NCI-H2227 (cell line): ENCODE results near the gene ICAM1.
"Not testable (repeated sequence)": the region's sequence is repeated elsewhere in the genome, so short reads cannot be mapped to it uniquely, and the experiment has no call there.

Experiments
- DNase-seq: peaks from one replicate; lab custom pipeline; 2025; ENCODE audit not compliant: unreplicated experiment; lab: John Stamatoyannopoulos, UW

ICAM1 gene, protein sequence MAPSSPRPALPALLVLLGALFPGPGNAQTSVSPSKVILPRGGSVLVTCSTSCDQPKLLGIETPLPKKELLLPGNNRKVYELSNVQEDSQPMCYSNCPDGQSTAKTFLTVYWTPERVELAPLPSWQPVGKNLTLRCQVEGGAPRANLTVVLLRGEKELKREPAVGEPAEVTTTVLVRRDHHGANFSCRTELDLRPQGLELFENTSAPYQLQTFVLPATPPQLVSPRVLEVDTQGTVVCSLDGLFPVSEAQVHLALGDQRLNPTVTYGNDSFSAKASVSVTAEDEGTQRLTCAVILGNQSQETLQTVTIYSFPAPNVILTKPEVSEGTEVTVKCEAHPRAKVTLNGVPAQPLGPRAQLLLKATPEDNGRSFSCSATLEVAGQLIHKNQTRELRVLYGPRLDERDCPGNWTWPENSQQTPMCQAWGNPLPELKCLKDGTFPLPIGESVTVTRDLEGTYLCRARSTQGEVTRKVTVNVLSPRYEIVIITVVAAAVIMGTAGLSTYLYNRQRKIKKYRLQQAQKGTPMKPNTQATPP

DNA sequence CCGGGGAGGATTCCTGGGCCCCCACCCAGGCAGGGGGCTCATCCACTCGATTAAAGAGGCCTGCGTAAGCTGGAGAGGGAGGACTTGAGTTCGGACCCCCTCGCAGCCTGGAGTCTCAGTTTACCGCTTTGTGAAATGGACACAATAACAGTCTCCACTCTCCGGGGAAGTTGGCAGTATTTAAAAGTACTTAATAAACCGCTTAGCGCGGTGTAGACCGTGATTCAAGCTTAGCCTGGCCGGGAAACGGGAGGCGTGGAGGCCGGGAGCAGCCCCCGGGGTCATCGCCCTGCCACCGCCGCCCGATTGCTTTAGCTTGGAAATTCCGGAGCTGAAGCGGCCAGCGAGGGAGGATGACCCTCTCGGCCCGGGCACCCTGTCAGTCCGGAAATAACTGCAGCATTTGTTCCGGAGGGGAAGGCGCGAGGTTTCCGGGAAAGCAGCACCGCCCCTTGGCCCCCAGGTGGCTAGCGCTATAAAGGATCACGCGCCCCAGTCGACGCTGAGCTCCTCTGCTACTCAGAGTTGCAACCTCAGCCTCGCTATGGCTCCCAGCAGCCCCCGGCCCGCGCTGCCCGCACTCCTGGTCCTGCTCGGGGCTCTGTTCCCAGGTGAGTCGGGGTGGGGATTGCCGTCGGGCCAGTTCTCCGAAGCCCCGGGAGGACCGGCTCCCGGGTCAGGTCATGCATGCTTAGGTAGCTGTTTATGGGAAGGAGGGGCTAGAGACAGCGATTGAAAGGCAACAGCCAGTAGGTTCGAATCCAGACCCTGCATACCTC lies at the start of gene ICAM1:
ICAM1 (plus strand) TSS at position 505 of the 779 bp plus-strand sequence; CDS start at position 545, 40 bp downstream.
- peak; percentile 6 for DNase-seq

DNA sequence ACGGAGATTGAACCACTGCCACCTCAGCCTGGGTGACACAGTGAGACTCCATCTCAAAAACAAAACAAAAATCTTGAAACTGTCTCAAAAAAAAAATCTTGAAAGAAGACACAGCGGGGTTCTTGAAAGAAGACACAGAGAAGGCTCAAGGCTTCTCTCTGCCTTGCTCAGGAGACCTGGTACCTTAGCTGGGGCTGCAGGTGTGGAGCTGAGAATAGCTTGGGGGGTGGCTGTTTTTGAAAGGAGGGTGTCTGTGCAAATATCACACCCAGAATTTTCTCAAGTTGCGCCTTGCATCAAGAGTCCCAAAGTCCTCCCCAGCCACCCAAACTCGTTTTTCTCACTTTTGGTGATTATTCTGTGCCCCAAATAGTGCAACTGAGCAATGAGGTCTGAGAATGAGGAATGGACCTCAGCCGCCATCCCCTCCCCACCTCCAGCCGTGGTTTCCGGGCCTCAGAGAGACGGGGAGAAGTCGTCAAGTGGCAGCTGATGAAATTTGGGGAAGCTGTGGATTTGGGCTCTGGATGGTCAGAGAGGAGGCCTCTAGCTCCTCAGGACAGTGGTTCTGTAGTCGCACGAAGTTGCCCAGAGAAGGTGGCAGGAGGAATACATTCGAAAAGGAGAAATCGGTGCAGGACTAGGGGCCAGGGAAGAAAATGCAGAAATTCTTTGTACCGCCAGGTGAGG lies 48.6 kb upstream of the ICAM1 start:
- no peak for DNase-seq

DNA sequence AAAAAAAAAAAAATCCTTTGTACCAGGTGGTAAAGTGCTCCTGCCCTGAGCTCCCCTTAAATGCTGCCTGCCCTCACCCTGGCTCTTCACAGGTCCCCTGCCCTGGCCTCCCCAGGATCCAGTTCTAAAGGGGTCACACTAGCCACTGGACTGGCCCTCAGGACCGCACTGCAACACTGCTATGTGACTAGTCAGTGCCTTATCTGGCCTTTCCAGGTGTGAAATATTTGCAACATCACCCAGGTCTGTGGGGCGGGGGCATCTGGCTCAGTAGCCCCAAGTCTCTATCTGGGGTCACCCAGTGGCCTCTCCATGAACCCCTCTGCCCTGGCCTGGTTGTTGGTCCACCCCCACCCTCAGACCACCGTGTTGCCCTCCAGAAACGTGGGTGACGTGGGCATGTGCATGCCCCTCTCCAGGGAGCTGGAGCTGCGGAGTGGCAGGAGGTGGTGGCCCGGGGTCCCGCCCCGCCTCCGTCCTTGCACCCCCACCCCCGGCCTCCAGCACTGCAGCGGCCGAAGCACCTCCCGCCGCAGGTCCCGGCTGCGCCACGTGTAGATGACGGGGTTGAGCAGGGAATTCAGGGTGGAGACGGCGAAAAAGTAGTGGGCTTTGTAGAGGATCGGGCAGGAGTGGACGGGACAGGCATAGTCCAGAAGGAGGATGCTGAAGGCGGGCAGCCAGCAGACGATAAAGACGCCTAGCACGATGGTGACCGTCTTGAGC lies 47.3 kb upstream of the ICAM1 start:
- no peak for DNase-seq

DNA sequence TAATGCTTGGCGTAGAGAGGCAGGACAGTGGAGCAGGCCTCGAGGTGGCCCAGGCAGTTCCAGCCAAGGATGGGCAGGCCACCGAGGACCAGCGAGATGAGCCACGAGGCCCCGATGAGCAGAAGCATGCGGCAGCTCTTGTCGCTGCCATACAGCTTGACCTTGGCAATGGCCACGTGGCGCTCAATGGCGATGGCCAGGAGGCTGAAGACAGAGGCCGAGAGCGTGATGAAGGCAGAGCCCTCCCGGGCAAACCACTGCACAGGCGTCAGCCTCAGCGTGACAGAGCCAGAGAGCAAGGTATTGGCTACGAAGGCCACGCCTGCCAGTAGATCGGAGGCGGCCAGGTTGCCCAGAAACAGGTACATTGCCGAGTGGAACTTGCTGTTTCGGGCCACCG lies 46.6 kb upstream of the ICAM1 start:
- DNase-seq = no peak

DNA sequence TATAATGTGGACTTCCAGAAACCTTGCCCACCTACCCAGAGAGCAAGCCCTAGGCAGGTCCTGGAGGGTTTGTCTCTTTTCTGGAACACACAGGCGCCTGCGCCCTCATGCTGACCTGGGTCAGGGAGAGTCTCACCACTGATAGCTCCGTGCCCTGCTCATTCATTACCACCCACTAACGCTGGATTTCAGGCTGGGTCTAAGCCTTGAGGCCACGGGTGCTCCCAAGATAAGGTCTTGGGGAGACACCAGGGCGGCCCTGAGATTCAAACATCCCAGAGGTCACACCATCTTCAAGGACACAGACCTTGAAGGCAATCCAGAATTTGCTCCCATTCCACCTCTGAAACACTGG lies 44.9 kb upstream of the ICAM1 start:
- DNase-seq = no peak

DNA sequence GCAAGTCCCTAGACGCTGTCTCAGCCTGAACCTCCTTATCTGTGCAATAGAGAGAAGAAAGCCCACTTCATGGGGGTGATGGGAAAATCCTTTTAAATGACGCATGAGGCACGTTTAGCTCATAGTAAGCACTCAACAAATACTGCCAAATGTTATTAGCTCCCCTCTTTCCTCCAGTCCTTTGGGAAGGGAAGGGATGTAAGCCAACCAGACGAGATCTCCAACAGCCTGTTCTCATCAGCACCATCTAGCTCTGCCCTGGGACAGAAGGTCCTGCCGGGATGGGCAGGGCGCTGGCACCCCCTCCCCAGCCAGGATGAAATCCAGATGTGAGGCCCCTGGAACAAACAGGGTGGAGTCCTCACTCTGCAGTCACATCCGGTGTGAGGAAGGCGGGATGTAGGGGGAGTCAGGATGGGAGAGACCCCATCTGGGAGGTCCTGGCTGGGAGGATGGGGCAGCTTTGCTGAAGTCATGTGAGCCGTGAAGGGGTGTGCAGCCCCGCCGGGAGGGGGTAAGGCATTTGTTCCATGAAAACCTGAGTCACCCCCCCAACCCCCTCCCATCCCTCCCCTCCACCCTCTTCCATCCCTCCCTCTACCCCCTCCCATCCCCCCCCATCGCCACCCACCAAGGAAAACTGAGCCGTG lies 44.4 kb upstream of the ICAM1 start:
- DNase-seq = no peak

DNA sequence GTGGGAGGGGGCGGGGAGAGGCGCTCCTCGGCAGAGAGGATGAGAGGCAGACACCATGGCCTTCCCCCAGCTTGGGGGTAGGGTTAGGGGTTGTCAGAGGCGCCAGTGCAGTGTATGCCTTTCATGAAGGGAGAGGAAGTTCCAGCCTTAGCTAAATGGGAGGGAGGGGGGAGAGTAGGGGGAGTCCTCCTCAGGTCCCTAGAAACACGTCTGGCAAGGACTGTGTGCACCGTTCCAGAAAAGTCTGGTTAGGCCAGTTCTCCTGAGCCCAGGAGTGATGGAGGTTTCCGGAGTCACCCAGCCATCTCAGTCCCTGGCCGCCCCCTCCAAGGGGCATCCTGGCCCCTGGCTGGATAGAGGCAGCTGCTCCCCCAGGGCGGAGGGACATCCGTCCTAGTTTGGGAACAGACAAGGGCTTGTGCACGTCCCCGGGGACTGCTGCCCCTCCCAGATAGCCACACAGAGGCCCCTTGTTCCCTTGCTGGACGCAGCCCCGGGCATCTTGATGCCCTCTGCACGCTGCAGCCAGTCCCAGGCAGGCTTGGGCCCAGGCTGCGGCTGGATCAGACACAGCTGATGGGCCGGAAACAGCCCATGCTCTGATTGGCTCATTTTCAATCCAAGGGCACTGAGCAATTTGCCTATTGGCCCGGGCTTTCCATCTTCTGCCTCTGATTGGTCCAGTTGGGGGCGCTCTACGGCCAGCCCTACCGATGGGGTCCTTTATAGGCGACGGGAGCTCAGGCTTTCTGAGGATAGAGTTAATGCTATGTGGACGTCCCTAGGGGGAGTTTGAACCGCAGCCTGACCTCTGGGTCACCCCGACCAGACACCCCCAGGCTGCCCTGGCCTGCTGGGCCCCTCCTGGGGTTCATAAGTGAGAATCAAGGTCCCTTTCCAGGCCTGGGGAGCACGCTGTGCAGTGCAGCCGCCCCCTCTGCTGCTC lies 43.6 kb upstream of the ICAM1 start:
- no peak for DNase-seq

DNA sequence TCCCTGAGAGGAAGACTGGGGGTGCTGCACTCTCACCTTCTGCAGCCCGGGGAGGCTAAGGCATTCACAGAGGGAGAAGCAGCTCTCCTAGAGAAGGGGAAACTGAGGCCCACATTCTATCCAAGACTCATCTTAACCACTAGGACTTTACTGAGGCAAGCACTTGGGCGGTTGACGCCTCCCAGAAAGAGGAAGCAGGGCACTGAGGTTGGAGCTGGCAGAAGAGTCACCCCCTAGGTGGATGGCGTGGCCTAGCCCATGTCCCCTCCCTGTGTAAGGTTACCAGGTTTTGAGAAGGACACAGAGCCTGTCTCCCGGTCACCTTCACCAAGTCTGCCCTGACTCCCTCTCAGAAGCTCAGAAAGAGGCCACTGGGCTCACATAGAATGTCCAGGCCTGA lies 42.5 kb upstream of the ICAM1 start:
- DNase-seq = no peak

DNA sequence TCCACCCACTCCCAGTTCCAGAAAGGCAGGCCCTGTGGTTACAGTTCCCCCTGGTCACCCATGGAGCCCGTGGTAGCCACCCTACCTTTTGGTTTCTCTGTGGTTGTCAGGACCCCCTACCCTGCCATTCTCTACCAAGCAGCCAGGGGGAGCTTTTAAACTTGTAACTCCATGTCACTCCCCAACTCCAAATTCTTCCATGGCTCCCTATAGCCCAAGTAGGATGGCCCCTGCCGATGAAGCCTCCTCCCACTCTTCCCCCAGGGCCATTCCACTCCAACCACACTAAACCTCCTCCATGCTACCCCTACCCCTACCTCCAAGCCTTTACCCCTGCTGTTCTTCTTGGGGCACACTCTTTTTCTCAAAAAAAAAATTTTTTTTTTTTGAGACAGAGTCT lies 42.0 kb upstream of the ICAM1 start:
- DNase-seq = no peak

DNA sequence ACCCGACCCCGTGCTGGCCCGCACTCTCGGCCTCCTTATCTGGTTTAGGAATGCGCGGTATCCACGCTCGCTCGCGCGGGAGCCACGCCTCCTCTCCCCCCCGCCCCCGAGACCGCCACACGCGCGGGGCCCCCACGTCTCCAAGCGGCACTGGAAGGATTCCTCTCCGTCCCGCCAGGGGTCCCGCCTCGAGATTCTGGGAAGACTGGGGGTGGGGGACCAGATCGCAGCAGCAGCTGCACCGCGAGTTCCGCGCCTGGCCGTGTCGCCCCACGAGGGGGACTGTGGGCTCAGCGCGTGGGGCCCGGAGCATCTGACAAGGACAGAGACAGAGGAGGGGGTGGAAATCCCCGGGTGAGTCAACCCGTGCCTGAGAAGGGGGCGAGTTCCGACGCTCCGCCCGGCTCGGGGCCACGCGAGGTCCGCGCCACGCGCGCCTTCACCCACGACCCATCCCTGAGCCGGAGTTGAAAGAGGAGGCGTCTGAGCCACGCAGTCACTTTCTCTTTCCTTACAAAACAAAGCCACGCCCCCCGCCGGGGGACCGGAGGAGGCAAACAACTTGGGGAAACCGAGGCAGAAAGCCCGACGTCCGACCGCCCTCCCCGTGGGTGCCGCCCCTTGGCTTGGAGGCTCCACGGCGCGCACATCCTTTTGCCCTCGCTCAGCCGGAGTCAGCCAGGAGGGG lies 40.6 kb upstream of the ICAM1 start:
- no peak for DNase-seq

DNA sequence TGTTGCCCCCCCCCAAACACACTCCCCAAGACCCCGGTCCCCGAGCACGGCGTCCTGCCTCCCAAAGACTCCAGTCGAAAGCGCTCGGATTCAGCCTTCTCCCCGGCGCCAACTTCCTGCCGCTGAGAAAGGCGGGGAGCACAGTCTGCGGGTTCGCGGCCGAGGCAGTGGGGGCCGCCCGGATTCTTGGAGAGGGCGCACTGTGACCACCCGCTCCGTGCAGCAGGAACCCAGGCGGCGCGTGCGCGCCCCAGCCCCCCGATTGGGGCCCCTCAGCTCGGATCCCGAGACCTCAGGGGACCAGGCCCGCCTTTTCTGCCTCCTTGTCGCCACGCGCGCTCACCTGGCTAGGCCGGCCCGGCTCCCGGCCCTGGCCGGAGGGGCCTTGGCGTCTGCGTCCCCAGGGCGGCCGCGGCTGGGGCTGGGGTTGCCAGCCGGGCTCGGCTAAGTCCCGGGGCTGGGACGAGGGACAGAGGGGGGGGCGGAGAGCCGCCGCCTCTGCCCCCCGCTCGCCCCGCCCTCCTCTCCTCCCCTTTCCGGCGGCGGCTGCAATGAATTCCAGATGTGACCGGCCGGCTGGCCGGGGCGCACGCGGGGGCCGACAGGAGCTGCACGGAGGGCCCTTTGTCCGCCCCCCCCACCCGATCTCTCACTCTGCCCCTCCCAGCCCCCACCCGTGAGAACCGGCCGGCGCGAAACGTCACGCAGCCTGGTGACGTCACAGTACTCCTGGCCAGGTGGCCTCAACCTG lies 39.9 kb upstream of the ICAM1 start, which contains the start of gene S1PR2:
S1PR2 (minus strand) TSS at position 471 of the 751 bp plus-strand sequence. CDS start 6,426 bp downstream, outside the sequence.
- peak; percentile 73 for DNase-seq

DNA sequence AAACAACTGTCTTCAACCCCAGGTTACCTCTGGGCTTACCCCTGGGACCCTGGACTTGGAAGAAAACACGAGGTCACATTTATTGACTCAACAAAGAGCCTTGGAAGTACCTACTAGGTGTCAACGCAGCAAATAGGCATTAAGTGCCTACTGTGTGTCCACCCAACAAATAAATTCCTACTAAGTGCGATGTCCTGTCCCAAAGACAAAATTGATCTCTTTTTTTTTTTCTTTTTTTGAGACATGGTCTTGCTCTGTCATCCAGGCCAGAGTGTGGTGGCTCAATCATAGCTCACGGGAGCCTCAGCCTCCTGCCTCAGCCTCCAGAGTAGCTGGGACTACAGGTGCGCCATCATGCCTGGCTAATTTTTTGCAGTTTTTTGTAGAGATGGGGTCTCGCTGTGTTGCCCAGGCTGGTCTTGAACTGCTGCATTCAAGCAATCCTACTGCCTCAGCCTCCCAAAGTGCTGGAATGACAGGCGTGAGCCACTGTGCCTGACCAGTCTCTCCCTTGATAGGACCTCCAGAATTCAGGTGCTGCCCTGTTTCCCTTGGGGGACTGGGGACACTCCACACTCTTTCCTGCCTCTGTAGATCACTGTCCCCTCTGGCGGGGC lies 39.2 kb upstream of the ICAM1 start:
- DNase-seq = no peak

DNA sequence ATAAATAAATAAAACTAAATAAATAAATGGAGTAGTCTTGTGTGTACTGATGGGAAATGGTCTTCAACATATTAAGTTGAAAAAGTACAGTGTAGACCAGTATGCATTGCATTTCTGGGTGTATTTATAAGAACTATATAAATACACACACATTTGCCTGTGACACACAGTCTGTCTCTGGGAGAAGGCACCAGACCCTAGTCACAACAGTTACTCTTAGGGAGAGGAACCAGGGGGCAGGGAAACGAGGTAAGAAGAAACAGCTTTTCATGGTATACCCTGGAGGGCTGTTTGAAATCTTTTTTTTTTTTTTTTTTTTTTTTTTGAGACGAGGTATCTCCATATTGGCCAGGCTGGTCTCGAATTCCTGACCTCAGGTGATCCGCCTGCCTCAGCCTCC lies 37.0 kb upstream of the ICAM1 start:
- DNase-seq = no peak

DNA sequence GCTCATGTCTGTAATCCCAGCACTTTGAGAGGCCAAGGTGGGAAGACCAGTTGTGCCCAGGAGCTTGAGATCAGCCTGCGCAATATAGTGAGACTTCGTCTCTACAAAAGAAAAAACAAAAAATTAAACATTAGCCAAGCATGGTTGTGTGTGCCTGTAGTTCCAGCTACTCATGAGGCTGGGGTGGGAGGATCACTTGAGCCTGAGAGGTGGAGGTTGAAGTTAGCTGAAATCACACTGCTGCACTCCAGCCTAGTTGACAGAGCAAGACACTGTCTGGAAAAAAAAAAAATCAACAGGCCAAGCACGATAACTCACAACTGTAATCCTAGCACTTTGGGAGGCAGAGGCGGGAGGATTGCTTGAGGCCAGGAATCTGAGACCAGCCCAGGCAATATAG lies 35.9 kb upstream of the ICAM1 start:
- DNase-seq = no peak

DNA sequence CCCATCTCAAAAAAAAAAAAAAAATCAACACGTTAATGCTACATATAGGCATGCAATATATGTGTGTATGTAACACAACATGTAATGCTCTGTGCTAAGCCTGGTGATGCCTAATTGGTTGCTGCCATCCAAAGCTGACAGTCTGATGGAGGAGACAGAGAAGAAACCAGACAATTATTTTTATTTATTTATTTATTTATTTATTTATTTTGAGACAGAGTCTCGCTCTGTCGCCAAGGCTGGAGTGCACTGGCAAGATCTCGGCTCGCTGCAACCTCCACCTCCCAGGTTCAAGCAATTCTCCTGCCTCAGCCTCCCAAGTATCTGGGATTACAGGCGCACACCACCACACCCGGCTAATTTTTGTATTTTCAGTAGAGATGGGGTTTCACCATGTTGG lies 35.5 kb upstream of the ICAM1 start:
- DNase-seq = not testable (repeated sequence)

DNA sequence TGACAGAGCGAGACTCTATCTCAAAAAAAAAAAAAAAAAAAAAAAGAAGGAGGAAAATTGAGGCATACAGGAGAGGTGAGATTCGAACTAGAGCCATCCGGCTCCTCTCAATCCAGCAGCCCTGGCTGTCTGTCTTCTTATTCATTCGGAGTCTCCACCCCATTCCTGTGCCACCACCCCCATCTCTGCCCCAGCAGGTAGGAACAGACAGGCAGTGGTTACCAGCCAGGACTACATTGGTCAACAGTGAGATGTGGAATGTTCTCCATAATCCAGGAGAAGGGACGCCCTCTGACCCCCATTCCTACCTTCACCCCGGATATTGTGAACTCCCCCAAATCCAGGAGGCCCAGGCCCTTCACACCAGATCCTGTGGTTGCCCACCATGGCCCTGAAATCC lies 33.2 kb upstream of the ICAM1 start:
- no peak for DNase-seq

DNA sequence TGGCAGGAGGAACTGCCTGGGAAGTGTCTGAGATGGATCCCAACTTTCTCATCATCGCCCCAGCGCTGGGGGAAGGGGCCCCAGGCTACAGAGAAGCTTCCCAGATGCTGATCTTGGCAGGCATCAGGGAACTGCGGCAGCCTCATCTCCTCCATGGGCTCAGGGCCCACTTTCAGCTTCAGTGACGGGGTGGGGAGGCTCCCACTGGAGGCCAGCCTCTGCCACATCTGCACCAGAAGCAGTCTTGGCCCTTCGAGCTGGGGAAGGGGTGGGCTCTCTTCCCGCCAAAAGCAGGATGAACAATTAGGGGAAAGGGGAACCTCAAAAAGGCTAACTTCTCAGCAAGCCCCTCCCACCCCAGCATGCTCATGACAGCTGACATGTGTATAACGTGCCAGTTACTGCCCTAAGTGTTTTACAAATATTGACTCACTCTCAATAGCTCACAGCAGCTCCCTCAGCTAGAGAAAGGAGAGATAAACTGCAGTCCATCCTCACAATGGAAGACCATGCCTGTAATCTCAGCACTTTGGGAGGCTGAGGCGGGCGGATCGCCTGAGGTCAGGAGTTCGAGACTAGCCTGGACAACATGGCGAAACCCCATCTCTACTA lies 32.6 kb upstream of the ICAM1 start:
- no peak for DNase-seq
